ENCODE results near the gene DHX9. TPM values are rescaled to one million over a fixed set of nuclear protein-coding genes. Genes with fewer than 3 reads are reported as not detected.

DHX9 gene
- total RNA-seq, 1 experiment from 2014 or later, result 336 TPM

DNA sequence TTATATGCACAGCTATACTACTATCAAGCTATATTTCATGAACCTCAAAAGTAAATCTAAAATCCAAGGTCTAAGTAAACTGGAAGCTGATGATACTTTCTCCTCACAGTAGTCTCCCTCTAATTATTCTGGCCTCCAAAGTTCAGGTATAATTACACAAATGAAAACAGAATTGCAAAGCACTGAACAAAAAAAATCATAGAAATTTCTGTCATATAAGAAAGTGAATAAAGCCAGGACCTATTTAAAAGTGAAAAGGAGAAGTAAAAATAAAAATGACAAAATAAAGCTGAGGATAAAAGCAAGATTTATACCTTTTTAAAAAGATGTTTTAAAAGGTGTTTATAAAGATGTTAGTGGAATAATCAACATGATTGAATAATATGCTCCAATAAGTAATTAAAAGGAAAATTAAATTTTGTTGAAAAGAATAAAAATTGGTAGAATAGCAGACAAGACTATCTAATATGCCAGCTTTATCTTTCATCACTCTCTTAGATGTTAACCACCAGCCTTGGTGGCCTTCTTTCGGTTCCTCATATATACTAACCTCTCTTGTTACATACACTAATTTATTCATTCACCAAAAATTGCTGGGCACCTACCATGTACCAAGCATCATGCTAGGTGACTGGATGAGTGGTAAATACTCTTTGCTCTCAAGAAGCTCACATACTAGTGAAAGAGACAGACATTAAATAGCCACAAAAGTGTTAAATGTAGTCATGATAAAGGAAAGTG lies 88.7 kb downstream of the DHX9 start:
- Histone ChIP-seq H3K4me1 (ENCODE audit: insufficient read depth, low read length) (no peaks in the 10 kb centered on the region), H3K56ac (ENCODE audit: insufficient read length, low read depth, low read length) (no peak overlapping the region), H3K27me3 (ENCODE audit: insufficient read depth, low read length) (no peaks in the 10 kb centered on the region), H3K4me2 (ENCODE audit: insufficient read depth, insufficient read length, low read length) (no peak overlapping the region), H3K9me3 (ENCODE audit: control insufficient read depth, low read depth, low read length) (no peaks in the 10 kb centered on the region), H2BK120ac (ENCODE audit: low read depth, low read length, poor library complexity, severe bottlenecking) (no peak overlapping the region), H4K8ac (replicated peaks; ENCODE audit: insufficient read length, low read depth, low read length) (no peak overlapping the region), H3K79me1 (ENCODE audit: insufficient read depth, low read depth, low read length, poor library complexity, severe bottlenecking) (no peaks in the 10 kb centered on the region), H3K9ac (ENCODE audit: extremely low read depth, insufficient read length, low read length) (no peak overlapping the region), H2AK5ac (ENCODE audit: insufficient read length, low read length) (no peak overlapping the region), H4K91ac (ENCODE audit: insufficient read length, low read depth, low read length) (no peak overlapping the region), H3K27ac (ENCODE audit: insufficient read length, low read depth, low read length) (no peak overlapping the region), H3T11ph (ENCODE audit: low read length) (no peak overlapping the region), H3K79me2 (ENCODE audit: insufficient read depth, low read length) (no peaks in the 10 kb centered on the region), H4K5ac (ENCODE audit: insufficient read length, low read depth, low read length) (no peak overlapping the region), H3K23me2 (ENCODE audit: insufficient read length, low read depth, low read length, poor library complexity, severe bottlenecking) (no peaks in the 10 kb centered on the region), H3K23ac (ENCODE audit: insufficient read length, low read depth, low read length) (no peak overlapping the region), H3K18ac (ENCODE audit: insufficient read length, low read depth, low read length) (no peak overlapping the region), H2BK15ac (ENCODE audit: low read depth, low read length) (no peak overlapping the region), H2BK12ac (ENCODE audit: insufficient read length, low read depth, low read length) (no peak overlapping the region), H2BK5ac (ENCODE audit: insufficient read length, low read length) (no peak overlapping the region), H3K14ac (ENCODE audit: insufficient read depth, low read length) (no peak overlapping the region), H2BK20ac (ENCODE audit: low read depth, low read length, poor library complexity, severe bottlenecking) (no peak overlapping the region), H2AFZ (ENCODE audit: low read length) (no peak overlapping the region), H4K20me1 (ENCODE audit: control insufficient read depth, insufficient read depth, insufficient read length) (no peaks in the 10 kb centered on the region), H3K4ac (ENCODE audit: low read depth, low read length) (no peak overlapping the region)
- WGBS (ENCODE audit: extremely low coverage, insufficient read length, low lambda C conversion rate), result no CpG with 5 or more reads among the region's 1 CpG
- Mint-ChIP-seq H3K9me3 (no peaks in the 10 kb centered on the region), H3K4me3 (no peak overlapping the region), H3K4me1 (no peaks in the 10 kb centered on the region), H3K36me3 (ENCODE audit: insufficient read depth in 1 of 3, low read depth in 3 of 3) (no peaks in the 10 kb centered on the region), H3K27me3 (ENCODE audit: low read depth) (no peaks in the 10 kb centered on the region; the same call in 1 of the 2 replicates), H3K27ac (no peak overlapping the region; a peak in 2 of 7 replicates)
- no peak for TF ChIP-seq CTCF (conservative IDR thresholded peaks at IDR 0.05)
- no peak for DNase-seq
